ENCODE data around the gene HAUS7.

HAUS7 gene

GRCh38 chrX:153498453-153498852 is 28.1 kb upstream of the HAUS7 start:
- no peak for DNase-seq

GRCh38 chrX:153496590-153496959 is 26.2 kb upstream of the HAUS7 start:
- no peak for DNase-seq

GRCh38 chrX:153495903-153496589 is 25.7 kb upstream of the HAUS7 start:
- DNase-seq = no peak

- no peak for DNase-seq
Measured at GRCh38 chrX:153495362-153495751, 25.0 kb upstream of the HAUS7 start.

GRCh38 chrX:153494541-153495361 is 24.4 kb upstream of the HAUS7 start, which contains the start of gene BGN:
BGN (plus strand) TSS chrX:153494980; CDS start chrX:153504632, 9,652 bp downstream.
- peak; percentile 3 to 27 for DNase-seq

GRCh38 chrX:153494061-153494460 is 23.7 kb upstream of the HAUS7 start:
- no peak for DNase-seq

GRCh38 chrX:153493085-153493484 is 22.7 kb upstream of the HAUS7 start:
- DNase-seq = no peak

- DNase-seq = no peak
Measured at GRCh38 chrX:153492543-153492942, 22.2 kb upstream of the HAUS7 start.

GRCh38 chrX:153491918-153492317 is 21.5 kb upstream of the HAUS7 start:
- no peak for DNase-seq

GRCh38 chrX:153491351-153491914 is 21.1 kb upstream of the HAUS7 start:
- no peak for DNase-seq

GRCh38 chrX:153490217-153490930 is 20.0 kb upstream of the HAUS7 start:
- no peak for DNase-seq

- no peak for DNase-seq
Measured at GRCh38 chrX:153488231-153488914, 18.0 kb upstream of the HAUS7 start.

- no peak for DNase-seq
Measured at GRCh38 chrX:153487590-153488071, 17.3 kb upstream of the HAUS7 start.

- DNase-seq = no peak
Measured at GRCh38 chrX:153486171-153486570, 15.8 kb upstream of the HAUS7 start.

- DNase-seq = no peak
Measured at GRCh38 chrX:153485396-153486080, 15.2 kb upstream of the HAUS7 start.

GRCh38 chrX:153482376-153483015 is 12.1 kb upstream of the HAUS7 start:
- DNase-seq = no peak

- no peak for DNase-seq
Measured at GRCh38 chrX:153481043-153481442, 10.7 kb upstream of the HAUS7 start.

- DNase-seq = peak in 1 of 2 donors; percentile 21
Measured at GRCh38 chrX:153478746-153479145, 8.4 kb upstream of the HAUS7 start.

GRCh38 chrX:153477901-153478300 is 7.5 kb upstream of the HAUS7 start:
- no peak for DNase-seq

GRCh38 chrX:153477364-153477857 is 7.0 kb upstream of the HAUS7 start:
- DNase-seq = no peak
